GM18909 (cell line): Measurements from ENCODE around the gene FAM114A2.

Experiments used
- ATAC-seq: cut with Tn5 transposase; IDR thresholded peaks from one replicate; pipeline ENCODE4 v1.9.1; 2021; ENCODE audit warnings: mild to moderate bottlenecking; ENCODE audit not compliant: unreplicated experiment, poor library complexity

Gene FAM114A2

DNA sequence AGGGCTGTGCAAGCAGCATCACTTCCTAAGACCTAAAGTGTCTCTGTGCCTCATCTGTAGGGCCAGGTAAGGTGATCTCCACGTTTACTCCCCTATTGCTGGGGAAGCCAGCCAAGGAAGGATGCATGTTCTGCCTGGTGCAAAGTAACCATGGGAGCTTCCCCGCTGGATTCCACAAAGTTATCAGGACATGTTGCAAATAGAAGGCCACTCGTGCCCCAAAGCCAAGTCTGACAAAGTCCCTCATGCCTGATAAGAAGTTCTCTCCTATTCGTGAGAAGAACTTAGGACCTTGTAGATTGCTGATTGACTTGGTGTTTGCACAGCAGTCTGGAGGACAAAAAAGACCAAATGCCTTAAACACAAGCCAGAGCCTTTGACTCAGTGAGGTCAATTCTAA is 81.5 kb downstream of the FAM114A2 start:
- ATAC-seq: no peak

DNA sequence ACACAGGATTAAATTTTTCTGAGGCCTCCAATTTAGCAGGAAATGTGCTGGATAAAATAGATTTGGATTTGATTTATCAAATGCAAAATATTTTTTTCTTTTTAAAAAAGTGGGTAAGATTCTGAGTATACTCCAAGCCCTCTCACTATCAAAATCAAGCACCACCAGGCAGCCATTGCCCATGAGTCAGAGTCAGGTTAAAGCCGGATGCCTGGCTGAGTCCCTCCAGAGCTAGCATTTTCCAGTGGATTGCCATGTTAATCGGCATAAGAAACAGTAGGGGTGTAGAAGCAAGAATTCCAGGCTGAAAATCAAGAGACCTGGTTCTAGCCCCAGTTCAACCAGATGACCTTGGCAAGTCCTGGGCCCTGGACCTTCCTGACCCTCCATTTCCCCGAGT is 85.3 kb downstream of the FAM114A2 start:
- no peak for ATAC-seq

DNA sequence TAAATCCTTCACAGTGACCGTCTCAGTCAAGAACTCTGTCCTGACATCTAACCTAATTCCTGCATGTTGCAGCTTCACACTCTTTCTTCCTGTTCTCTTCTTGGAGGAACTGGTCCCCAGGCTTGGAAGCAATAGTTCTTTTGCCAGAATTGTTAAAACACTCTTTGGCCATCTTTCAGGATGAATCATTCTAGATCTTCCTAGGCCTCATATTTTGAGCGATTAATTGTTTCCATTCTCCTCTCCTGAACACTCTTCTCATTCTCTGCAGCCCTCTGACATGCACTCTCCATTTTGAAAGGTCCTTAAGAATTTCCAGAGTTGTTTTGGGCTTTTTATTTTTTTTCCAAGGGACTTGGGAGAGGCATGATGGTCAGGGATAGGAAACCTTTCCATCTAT is 85.8 kb downstream of the FAM114A2 start:
- ATAC-seq: no peak

DNA sequence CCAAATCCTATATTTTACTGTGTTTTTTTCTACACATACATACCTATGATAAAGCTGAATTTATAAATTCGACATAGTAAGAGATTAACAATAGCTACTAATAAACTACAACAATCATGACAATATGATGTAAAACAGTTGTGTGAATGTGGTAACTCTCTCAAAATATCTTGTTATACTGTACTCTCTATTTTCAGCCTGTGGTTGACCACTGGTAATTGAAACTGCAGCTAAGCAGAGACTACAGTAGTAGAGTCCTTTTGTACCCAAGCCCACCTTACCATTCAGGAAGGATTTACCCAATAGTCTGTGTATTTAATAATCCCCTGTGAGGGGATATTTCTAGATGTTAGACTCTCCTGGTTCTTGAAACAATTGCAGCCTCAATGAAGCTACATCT is 86.7 kb downstream of the FAM114A2 start:
- ATAC-seq: no peak

DNA sequence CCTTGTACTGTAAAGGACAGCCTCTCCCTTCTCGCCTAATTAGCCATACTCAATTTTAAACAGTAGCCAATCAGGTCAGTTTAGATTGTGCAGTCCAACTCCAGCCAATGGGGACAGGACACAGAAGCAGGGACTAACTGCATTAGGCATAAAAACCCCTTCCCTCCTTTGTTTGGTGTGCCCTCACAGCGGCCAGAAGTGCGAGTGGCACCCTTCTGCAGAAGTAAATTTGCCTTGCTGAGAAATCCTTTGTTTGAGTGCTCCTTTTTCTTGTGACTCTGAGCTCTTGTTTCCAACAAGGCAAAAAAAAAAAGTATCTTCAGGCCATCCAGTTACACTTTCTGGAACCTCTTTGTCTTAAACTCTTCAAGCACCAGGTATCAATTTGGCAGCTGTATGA is 97.4 kb downstream of the FAM114A2 start:
- no peak for ATAC-seq
